K562 (cell line): ENCODE results near the gene VWA2. TPM values are rescaled to one million over a fixed set of nuclear protein-coding genes. Genes with fewer than 3 reads are reported as not detected.

Source experiments
- ATAC-seq: fragments of 200-7000 bp; cut with Tn5 transposase; 3 replicates; pipeline ENCODE4 v1.9.1; 2020; ENCODE audit warnings: moderate library complexity
- BruUV-seq: library from RNA; stranded (reverse); fragments of 400-500 nt; replicated peaks from 2 replicates; lab custom pipeline; 2021; lab: Mats Ljungman, UMichigan
- CTCF ChIA-PET: fragments of 300-600 bp; formaldehyde crosslinking; extraction: SDS; loops from one replicate; lab custom pipeline; 2021; ENCODE audit warnings: low intra/inter-chr PET ratio; lab: Yijun Ruan, JAX
- POLR2A ChIA-PET: fragments of 300-600, 350-650 bp; sonication (Branson Sonifier 250); formaldehyde crosslinking; extraction: SDS; loops from one replicate; lab custom pipeline; 2021; ENCODE audit warnings: antibody characterized with exemption, inconsistent platforms; lab: Yijun Ruan, JAX
- DNase-seq, 4 experiments: peaks; one replicate each; pipeline versions ENCODE4 v3.0.0 to v3.0.0-alpha.2; 2011 to 2018; ENCODE audit warnings: low spot score in 3 of 4, mixed read lengths in 3 of 4; ENCODE audit errors: extremely low read depth in 1 of 4
- FAIRE-seq: peaks from 2 replicates; lab custom pipeline; 2011; peaks lifted over from hg19 to GRCh38; lab: Jason Lieb, UNC
- H2AFZ ChIP-seq: 2 replicates; pipeline ENCODE4 v1.6.0; 2011; ENCODE audit warnings: low read depth, low read length, control low read depth, inconsistent platforms
- H3K27ac ChIP-seq: fragments of 200-600 bp; 3 replicates; pipeline ENCODE4 v1.8.0; 2011; ENCODE audit warnings: low read depth, mild to moderate bottlenecking, control low read depth, inconsistent platforms, low read length, moderate library complexity, mixed read lengths; ENCODE audit errors: extremely low read depth
- H3K27me3 ChIP-seq, 2 experiments: fragments of 300-600 bp in 1 of 2; 2 replicates in 1 of 2; 3 replicates in 1 of 2; pipeline versions ENCODE4 v1.6.0 to v1.8.0; 2011; ENCODE audit warnings: inconsistent platforms in 2 of 2, low read length in 2 of 2, mild to moderate bottlenecking in 1 of 2, mixed read lengths in 1 of 2, moderate library complexity in 1 of 2; ENCODE audit not compliant: control insufficient read depth in 2 of 2, insufficient read depth in 2 of 2
- H3K36me3 ChIP-seq: fragments of 300-600 bp; 3 replicates; pipeline ENCODE4 v1.8.0; 2011; ENCODE audit warnings: mild to moderate bottlenecking, low read length, inconsistent platforms; ENCODE audit not compliant: control insufficient read depth, insufficient read depth
- H3K4me1 ChIP-seq, 2 experiments: fragments of 200-600 bp in 1 of 2; replicated peaks in 1 of 2; 2 replicates in 1 of 2; 3 replicates in 1 of 2; pipeline versions ENCODE4 v1.5.1 to v1.8.0; 2011; ENCODE audit warnings: inconsistent platforms in 2 of 2, low read length in 2 of 2, mild to moderate bottlenecking in 1 of 2, mixed read lengths in 1 of 2, moderate library complexity in 1 of 2; ENCODE audit not compliant: control insufficient read depth in 2 of 2, insufficient read depth in 2 of 2
- H3K4me2 ChIP-seq: 2 replicates; pipeline ENCODE4 v1.6.1; 2011; ENCODE audit warnings: low read length, control low read depth, inconsistent platforms, mixed read lengths; ENCODE audit not compliant: insufficient read depth
- H3K4me3 ChIP-seq: fragments of 200-600 bp; sonication (generic), shearing (Covaris generic); 2 replicates; pipeline ENCODE4 v1.5.1; 2016; ENCODE audit warnings: control low read depth, inconsistent platforms
- H3K79me2 ChIP-seq: fragments of 200-600 bp; 3 replicates; pipeline ENCODE4 v1.8.0; 2011; ENCODE audit warnings: low read length, inconsistent platforms; ENCODE audit not compliant: control insufficient read depth, insufficient read depth
- H3K9ac ChIP-seq, 2 experiments: 2 replicates each; pipeline versions ENCODE4 v1.6.0 to v1.6.1; 2011; ENCODE audit warnings: low read depth in 2 of 2, low read length in 2 of 2, control low read depth in 1 of 2, inconsistent platforms in 1 of 2, mild to moderate bottlenecking in 1 of 2, mixed read lengths in 1 of 2; ENCODE audit not compliant: insufficient read depth in 1 of 2
- H3K9me1 ChIP-seq: one replicate; pipeline ENCODE4 v1.6.0; 2011; ENCODE audit warnings: inconsistent platforms, mild to moderate bottlenecking, low read length, moderate library complexity; ENCODE audit not compliant: control insufficient read depth, insufficient read depth
- H3K9me3 ChIP-seq: replicated peaks from 2 replicates; pipeline ENCODE4 v1.5.1; 2011; ENCODE audit warnings: low read depth, low read length, inconsistent platforms; ENCODE audit not compliant: control insufficient read depth, insufficient read depth
- H4K20me1 ChIP-seq: replicated peaks from 2 replicates; pipeline ENCODE4 v1.6.1; 2011; ENCODE audit warnings: low read length, inconsistent platforms, mixed read lengths; ENCODE audit not compliant: control insufficient read depth, insufficient read depth
- ARID3A ChIP-seq: IDR thresholded peaks from 2 replicates; pipeline ENCODE4 v1.6.1; 2012; ENCODE audit warnings: low read depth, low read length, improper control_type of control experiment, borderline replicate concordance
- ARID4B ChIP-seq: sonication (generic); formaldehyde crosslinking; IDR thresholded peaks from 2 replicates; pipeline ENCODE4 v1.8.0; 2022; ENCODE audit warnings: mild to moderate bottlenecking, missing genetic modification reagents
- BACH1 ChIP-seq: fragments of 200-800 bp; sonication (Bioruptor generic); IDR thresholded peaks from 2 replicates; pipeline ENCODE4 v1.6.1; 2016; ENCODE audit warnings: missing genetic modification characterization, missing compliant biosample characterization
- CBX3 ChIP-seq, 2 experiments: IDR thresholded peaks; 1 replicate in 1 of 2; 2 replicates in 1 of 2; pipeline ENCODE4 v1.6.1; 2012; ENCODE audit warnings: inconsistent platforms in 2 of 2, low read length in 2 of 2, borderline replicate concordance in 1 of 2, control low read depth in 1 of 2
- ETV6 ChIP-seq, 3 experiments: fragments of 150-350 bp in 1 of 3; sonication (generic) in 1 of 3; formaldehyde crosslinking in 1 of 3; IDR thresholded peaks; 2 replicates each; pipeline versions ENCODE4 v1.6.1 to v1.8.0; 2014 to 2022; ENCODE audit warnings: borderline replicate concordance in 2 of 3, low read depth in 2 of 3, antibody characterized with exemption in 1 of 3, low read length in 1 of 3, mild to moderate bottlenecking in 1 of 3, missing genetic modification reagents in 1 of 3
- HES1 ChIP-seq: fragments of 450-650 bp; IDR thresholded peaks from 2 replicates; pipeline ENCODE4 v1.6.1; 2016; ENCODE audit warnings: low read depth, mild to moderate bottlenecking, moderate library complexity
- NFE2L1 ChIP-seq: fragments of 450-650 bp; IDR thresholded peaks from 2 replicates; pipeline ENCODE4 v1.6.1; 2016; ENCODE audit warnings: missing genetic modification characterization, low read depth, mild to moderate bottlenecking, missing compliant biosample characterization, moderate library complexity, borderline replicate concordance
- NFIX ChIP-seq: fragments of 250-450 bp; sonication (Bioruptor Pico); IDR thresholded peaks from 2 replicates; pipeline ENCODE4 v1.4.0; 2020; ENCODE audit warnings: low read depth, mild to moderate bottlenecking, moderate library complexity
- POLR2A ChIP-seq: fragments of 450-650 bp; conservative IDR thresholded peaks from 2 replicates; pipeline ENCODE4 v1.6.1; 2016
- RFX5 ChIP-seq: IDR thresholded peaks from 2 replicates; pipeline ENCODE4 v1.6.1; 2011; ENCODE audit warnings: low read depth, mild to moderate bottlenecking, improper control_type of control experiment, low read length
- TCF7L2 ChIP-seq: fragments of 150-350 bp; IDR thresholded peaks from 2 replicates; pipeline ENCODE4 v1.6.1; 2016; ENCODE audit warnings: low read depth, mild to moderate bottlenecking, low read length, moderate library complexity
- TEAD4 ChIP-seq, 2 experiments: sonication (generic) in 1 of 2; formaldehyde crosslinking in 1 of 2; IDR thresholded peaks; 2 replicates each; pipeline versions ENCODE4 v1.6.1 to v1.8.0; 2012 to 2022; ENCODE audit warnings: borderline replicate concordance in 1 of 2, inconsistent platforms in 1 of 2, low read length in 1 of 2, mild to moderate bottlenecking in 1 of 2, missing genetic modification reagents in 1 of 2
- TRIM24 ChIP-seq, 2 experiments: fragments of 450-650 bp; IDR thresholded peaks; 2 replicates each; pipeline ENCODE4 v1.6.1; 2016
- TRIM28 ChIP-seq: fragments of 450-650 bp; IDR thresholded peaks from 2 replicates; pipeline ENCODE4 v1.6.1; 2017
- ZC3H8 ChIP-seq: fragments of 450-650 bp; IDR thresholded peaks from 2 replicates; pipeline ENCODE4 v1.6.1; 2017
- ZNF143 ChIP-seq: sonication (generic); formaldehyde crosslinking; IDR thresholded peaks from 2 replicates; pipeline ENCODE4 v1.9.0; 2022; ENCODE audit warnings: mild to moderate bottlenecking, missing genetic modification reagents
- ZNF586 ChIP-seq: fragments of 450-650 bp; formaldehyde crosslinking; conservative IDR thresholded peaks from 2 replicates; pipeline ENCODE4 v1.4.0; 2020; ENCODE audit warnings: mild to moderate bottlenecking, moderate library complexity
- WGBS: fragments of 100-300 bp; shearing (Covaris generic); methylation state at CpG from one replicate; pipeline ENCODE4 v1.1.6; 2016; ENCODE audit warnings: low coverage, mixed read lengths; ENCODE audit not compliant: insufficient coverage; ENCODE audit errors: missing lambda C conversion rate; 5-methylcytosine and 5-hydroxymethylcytosine counted together
- in situ Hi-C: fragments of 300-500 bp; cut with MboI; formaldehyde crosslinking; loops from 4 replicates; pipeline ENCODE4 v1.15.0; 2018; ENCODE audit warnings: inconsistent platforms, mixed read lengths
- intact Hi-C: fragments of 100-400 bp; cut with micrococcal nuclease; formaldehyde crosslinking; loops from 2 replicates; pipeline ENCODE4 v1.14.2; 2022
- polyA plus RNA-seq, 8 experiments: library from polyadenylated mRNA; depleted of rRNA in 4 of 8; stranded (reverse) in 5 of 8; unstranded in 3 of 8; fragments of >200 nt; fragmentation: Nextera tagmentation in 2 of 8; fragmentation: Illumina TruSeq in 1 of 8; extraction: Ambion mirVana in 2 of 8; extraction: Trizol in 1 of 8; gene quantifications; 2 replicates each; pipeline versions ENCODE4 v1.2.1 to v1.2.3, GENCODE V29; 2011 to 2014; ENCODE audit warnings: inconsistent platforms in 1 of 8, missing spikeins in 1 of 8
- total RNA-seq, 7 experiments: library from RNA; depleted of rRNA in 6 of 7; stranded (reverse); fragments of >200 nt in 6 of 7; fragmentation: Illumina TruSeq in 2 of 7; extraction: Trizol in 2 of 7; gene quantifications; 2 replicates each; pipeline versions ENCODE4 v1.2.1 to v1.2.3, GENCODE V29; 2011 to 2021; ENCODE audit warnings: low replicate concordance in 1 of 7

The VWA2 gene
- total and polyA plus RNA-seq, 9 of the 15 experiments (the other 6 are each of a cell fraction or from before 2014, with no cell fraction given), result not detected

GRCh38 chr10:114256822-114257221, 17.8 kb downstream of the VWA2 start:
- FAIRE-seq (no peak), ATAC-seq (no peak), DNase-seq (no peak)
- WGBS, result no CpG with 5 or more reads among the region's 3 CpGs
- Histone ChIP-seq H2AFZ (no peak overlapping the region), H3K79me2 (no peaks in the 10 kb centered on the region), H3K9ac (no peak overlapping the region), H4K20me1 (no peaks in the 10 kb centered on the region), H3K4me1 (no peaks in the 10 kb centered on the region), H3K4me2 (no peak overlapping the region), H3K27me3 (no peaks in the 10 kb centered on the region), H3K4me3 (no peak overlapping the region), H3K36me3 (no peaks in the 10 kb centered on the region), H3K27ac (no peak overlapping the region), H3K9me3 (no peaks in the 10 kb centered on the region), H3K9me1 (no peaks in the 10 kb centered on the region)
- ChIA-PET CTCF (no interaction called here), POLR2A (interaction anchor here (0.6 kb wide), 1 partner anchor 15 kb away, joined by 3 read pairs; no protein-coding TSS in a partner anchor)
- no TSS peak for BruUV-seq
- in situ Hi-C loops (no loop called here), intact Hi-C loops (no loop called here)
- TF ChIP-seq ZC3H8 (no peak), ZNF143 (no peak), POLR2A (no peak), BACH1 (tag) (no peak), NFIX (CRISPR knock-in tag) (no peak), CBX3 (IDR thresholded peaks at IDR 0.05; ENCODE audit: borderline replicate concordance in 1 of 2, low read length in 2 of 2) (no peak), TEAD4 (IDR thresholded peaks at IDR 0.05; ENCODE audit: low read length) (no peak), TEAD4 (CRISPR knock-in tag; IDR thresholded peaks at IDR 0.05; ENCODE audit: borderline replicate concordance) (no peak), RFX5 (no peak), TRIM24 (IDR thresholded peaks at IDR 0.05) (no peak), HES1 (no peak), ETV6 (IDR thresholded peaks at IDR 0.05; ENCODE audit: borderline replicate concordance in 1 of 2, low read depth in 2 of 2, low read length in 1 of 2) (no peak), ETV6 (CRISPR knock-in tag; IDR thresholded peaks at IDR 0.05; ENCODE audit: borderline replicate concordance) (no peak), TCF7L2 (no peak), TRIM28 (no peak), NFE2L1 (tag) (no peak), ARID4B (no peak), ARID3A (no peak), ZNF586 (CRISPR knock-in tag) (no peak)
